Heart left ventricle (tissue), 13 donors: ENCODE measurements around the gene DTWD1.
"Not testable (repeated sequence)": the region's sequence is repeated elsewhere in the genome, so short reads cannot be mapped to it uniquely, and the experiment has no call there.

Source experiments
- CTCF ChIP-seq, 12 donors: fragments of 200-600 bp; sonication (generic) in 4 of 12; IDR thresholded peaks; one replicate each; pipeline versions ENCODE4 v1.5.0 to v1.8.0; 2018 to 2022; ENCODE audit warnings: antibody characterized with exemption in 12 of 12, mild to moderate bottlenecking in 5 of 12
- POLR2A ChIP-seq, 2 donors: fragments of 450-650 bp; IDR thresholded peaks; one replicate each; pipeline ENCODE4 v1.6.1; 2017; ENCODE audit warnings: antibody characterized with exemption in 2 of 2, mild to moderate bottlenecking in 2 of 2, moderate library complexity in 2 of 2
- donor health status: ischemic (EF 13 %, LVEDD 7.1; RV severe dilation, severe dysfunction).
- donor health status: DM: no; HTN: yes; CAD: no.
- donor health status: DM: no; HTN: no; CAD: no.
- donor health status: ischemic (EF 25% LVEDD 6.9; RV normal size, moderate dysfunction).
- donor health status: ischemic (EF 25% LVEDD 5.7; RV mildly dilated, moderate dysfunction).
- donor health status: ischemic (EF 35%, LVEDD 5.7; RV mildly dilated, moderate dysfunction).
- donor health status: nonischemic (EF 11% LVEDD 7.7; RV severe dilation, severe dysfunction).
- donor health status: DM: yes; HTN: yes; CAD: no.
- donor health status: PGD.
- donor health status: ischemic (EF 29% LVEDD 5.4; RV normal size, mild dysfunction).
- donor health status: nonischemic (EF 23%, LVEDD 6.1; RV moderate dilation, normal function).

- not testable (repeated sequence) for TF ChIP-seq CTCF, POLR2A (IDR thresholded peaks at IDR 0.05)
Observed at GRCh38 chr15:49592829-49593316, 28.0 kb upstream of the DTWD1 start.
